D721Med (cell line): ENCODE results near the gene DNAJC7.

Experiments used
- DNase-seq: peaks from one replicate; pipeline ENCODE4 v3.0.0; 2011; ENCODE audit warnings: low spot score; ENCODE audit not compliant: insufficient read length
- FAIRE-seq: peaks from 2 replicates; lab custom pipeline; 2011; peaks lifted over from hg19 to GRCh38; lab: Jason Lieb, UNC
- TF ChIP-seq, protein P1 (sequence below): IDR thresholded peaks from 2 replicates; pipeline ENCODE4 v1.5.1; 2012; ENCODE audit warnings: mild to moderate bottlenecking, control low read depth; ENCODE audit not compliant: insufficient read depth; ENCODE audit errors: missing control alignments

DNAJC7 gene

DNA sequence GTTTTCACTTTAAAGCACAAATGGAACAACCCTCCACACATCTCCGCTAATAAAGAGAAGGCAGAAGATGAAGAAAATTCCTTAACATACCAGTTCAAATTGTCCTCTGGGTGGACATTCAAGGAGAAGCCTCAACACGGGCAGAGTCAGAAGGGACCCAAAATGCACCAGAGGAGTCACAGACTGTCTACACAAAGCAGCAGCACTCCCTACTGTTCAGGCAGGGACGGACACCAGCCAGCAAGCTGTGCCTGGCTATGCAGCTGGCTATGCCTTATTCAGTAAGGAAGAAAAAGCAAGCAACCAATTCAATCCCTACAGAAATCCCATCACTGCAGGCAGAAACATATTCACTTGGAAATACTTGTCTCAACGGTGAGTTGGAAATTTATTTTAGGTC is 8.1 kb downstream of the DNAJC7 start:
- FAIRE-seq (no peak), DNase-seq (no peak)
- TF ChIP-seq, protein P1, sequence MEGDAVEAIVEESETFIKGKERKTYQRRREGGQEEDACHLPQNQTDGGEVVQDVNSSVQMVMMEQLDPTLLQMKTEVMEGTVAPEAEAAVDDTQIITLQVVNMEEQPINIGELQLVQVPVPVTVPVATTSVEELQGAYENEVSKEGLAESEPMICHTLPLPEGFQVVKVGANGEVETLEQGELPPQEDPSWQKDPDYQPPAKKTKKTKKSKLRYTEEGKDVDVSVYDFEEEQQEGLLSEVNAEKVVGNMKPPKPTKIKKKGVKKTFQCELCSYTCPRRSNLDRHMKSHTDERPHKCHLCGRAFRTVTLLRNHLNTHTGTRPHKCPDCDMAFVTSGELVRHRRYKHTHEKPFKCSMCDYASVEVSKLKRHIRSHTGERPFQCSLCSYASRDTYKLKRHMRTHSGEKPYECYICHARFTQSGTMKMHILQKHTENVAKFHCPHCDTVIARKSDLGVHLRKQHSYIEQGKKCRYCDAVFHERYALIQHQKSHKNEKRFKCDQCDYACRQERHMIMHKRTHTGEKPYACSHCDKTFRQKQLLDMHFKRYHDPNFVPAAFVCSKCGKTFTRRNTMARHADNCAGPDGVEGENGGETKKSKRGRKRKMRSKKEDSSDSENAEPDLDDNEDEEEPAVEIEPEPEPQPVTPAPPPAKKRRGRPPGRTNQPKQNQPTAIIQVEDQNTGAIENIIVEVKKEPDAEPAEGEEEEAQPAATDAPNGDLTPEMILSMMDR, result no peak

DNA sequence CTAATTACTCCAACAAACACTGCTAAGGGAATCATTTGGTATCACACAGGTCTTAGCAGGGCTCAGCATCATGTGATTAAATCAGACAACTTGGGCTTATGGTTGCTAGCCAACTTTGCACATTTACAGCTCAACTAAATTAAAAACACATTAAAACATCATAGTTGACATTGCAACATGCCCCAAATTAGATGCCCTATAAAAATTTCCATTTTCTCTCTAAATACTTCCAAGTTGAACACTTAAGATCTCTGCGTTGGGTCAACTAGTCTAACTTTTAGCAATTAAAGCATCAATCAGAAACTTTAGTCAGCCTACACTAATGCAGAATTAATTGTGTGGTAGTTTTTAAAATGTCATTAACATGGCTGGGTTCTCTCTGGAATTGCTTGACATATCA is 12.1 kb downstream of the DNAJC7 start:
- TF ChIP-seq, protein P1, result no peak
- FAIRE-seq, result no peak
- no peak for DNase-seq

GRCh38 chr17:42002792-42003301 is 14.4 kb downstream of the DNAJC7 start:
- DNase-seq, result no peak
- TF ChIP-seq, protein P1, result no peak
- no peak for FAIRE-seq

DNA sequence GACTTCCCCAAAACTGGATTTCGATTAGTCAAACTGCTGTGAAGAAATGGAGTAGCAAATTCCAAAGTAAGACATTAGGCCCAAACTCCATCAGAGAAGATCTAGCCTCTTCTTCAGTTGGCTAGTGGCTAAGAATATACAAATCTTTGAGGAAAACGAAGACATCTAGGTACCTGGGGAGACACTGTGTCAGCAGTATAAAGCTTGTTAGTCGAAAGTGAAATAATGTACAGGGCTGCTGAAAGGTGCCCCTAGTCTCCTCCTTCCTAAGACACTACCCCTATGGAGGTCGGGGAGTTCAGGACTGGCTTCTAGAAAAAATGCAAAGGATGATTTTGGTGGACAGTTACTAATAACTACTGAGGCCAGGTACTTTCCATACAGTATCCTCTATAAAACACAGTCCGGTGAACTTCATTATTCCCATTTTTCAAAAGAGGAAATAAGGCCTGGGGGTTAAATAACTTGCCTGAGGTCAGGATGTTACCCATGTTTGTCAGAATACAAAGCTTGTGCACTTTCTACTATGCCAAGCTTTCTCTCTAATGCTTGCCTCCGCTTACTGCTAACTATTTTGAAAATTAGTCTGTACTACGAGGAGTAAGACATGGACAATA is 15.0 kb downstream of the DNAJC7 start:
- FAIRE-seq (no peak), DNase-seq (no peak)
- TF ChIP-seq, protein P1, result no peak

DNA sequence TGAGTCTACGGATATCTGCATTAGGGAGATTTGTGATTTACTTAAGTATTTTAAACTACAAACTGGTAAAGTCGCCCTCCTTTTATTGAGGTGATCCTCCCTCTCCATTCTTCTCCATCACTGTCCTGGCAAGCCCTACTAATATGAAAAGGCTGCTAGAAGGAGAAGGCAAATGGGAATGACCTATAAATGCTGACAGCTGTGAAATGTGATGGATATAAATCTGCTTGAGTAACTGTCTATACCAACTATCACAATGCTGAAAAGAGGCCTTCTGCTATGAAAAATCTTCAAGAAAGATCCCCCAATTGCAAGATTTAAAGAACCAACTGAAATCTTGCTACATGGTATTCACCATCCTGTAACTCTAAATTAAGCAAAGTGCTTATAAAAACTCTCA is 15.5 kb downstream of the DNAJC7 start:
- TF ChIP-seq, protein P1, result no peak
- FAIRE-seq, result no peak
- no peak for DNase-seq

DNA sequence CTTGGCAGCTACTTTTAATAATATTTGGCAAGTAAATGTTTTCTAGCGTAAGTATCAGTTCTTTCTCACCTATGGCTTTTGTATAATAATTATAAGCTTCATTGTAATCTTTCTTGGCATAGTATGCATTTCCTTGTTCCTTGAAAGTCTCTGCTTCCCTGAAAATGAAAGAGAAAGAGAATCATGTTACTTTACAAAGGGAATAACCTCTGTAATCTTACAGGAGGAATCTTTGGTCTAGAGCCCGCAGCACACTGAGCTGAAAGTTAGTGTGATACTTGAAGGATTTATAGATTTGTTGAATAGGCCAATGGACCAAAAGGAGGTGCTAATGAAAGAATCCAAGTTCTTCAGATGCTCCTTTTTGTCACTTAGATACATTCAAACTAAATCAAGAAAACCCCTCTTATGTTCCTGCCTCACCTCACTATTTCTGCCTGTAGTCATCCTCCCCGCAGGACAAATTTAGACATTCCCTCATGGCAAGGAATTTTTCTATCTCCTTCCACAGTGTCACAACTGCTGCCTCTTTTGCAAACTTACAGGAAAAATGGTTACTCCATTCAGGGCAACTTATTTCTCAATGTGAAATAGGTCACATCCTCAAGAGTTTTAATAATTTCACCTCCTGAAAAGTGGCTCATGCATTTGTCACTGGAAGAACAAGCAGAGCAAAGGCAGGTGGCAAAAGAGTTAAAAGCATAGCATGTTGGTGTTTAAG is 16.7 kb downstream of the DNAJC7 start:
- DNase-seq, result no peak
- no peak for FAIRE-seq
- TF ChIP-seq, protein P1, result no peak

DNA sequence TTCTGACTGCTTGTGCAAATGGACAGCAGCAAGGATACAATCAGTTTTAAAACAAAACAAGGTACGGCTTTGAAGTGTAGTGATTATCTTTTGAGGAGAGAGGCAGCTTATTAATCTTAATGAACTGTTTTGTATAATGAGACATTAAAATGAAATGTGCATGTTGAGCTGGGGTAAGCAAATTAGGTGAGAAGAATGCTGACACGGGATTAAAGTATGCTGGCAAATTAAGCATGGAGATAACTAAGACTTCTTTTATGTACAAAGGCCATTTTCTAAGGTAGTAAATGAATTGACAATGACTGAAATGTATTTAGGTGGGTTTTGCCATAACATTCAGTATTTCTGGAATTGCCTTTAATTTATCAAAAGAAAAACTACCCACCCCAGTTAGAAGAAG is 18.7 kb downstream of the DNAJC7 start:
- TF ChIP-seq, protein P1, result no peak
- FAIRE-seq, result no peak
- no peak for DNase-seq
